DLD1 (cell line): ENCODE results near the gene TUBA3E.
"Not testable (repeated sequence)": the region's sequence is repeated elsewhere in the genome, so short reads cannot be mapped to it uniquely, and the experiment has no call there.

Experiments
- in situ Hi-C: cut with HindIII; loops from 2 replicates; pipeline ENCODE4 v1.10.0; 2017; ENCODE audit warnings: low sequenced_read_pairs

The TUBA3E gene

GRCh38 chr2:130165293-130166016 lies 32.8 kb downstream of the TUBA3E start:
- in situ Hi-C loops: no loop called here

- in situ Hi-C loops: no loop called here
Observed at GRCh38 chr2:130162968-130163367, 35.3 kb downstream of the TUBA3E start.

GRCh38 chr2:130162486-130162885 lies 35.8 kb downstream of the TUBA3E start:
- in situ Hi-C loops: not testable (repeated sequence)

GRCh38 chr2:130160838-130161705 lies 37.2 kb downstream of the TUBA3E start:
- in situ Hi-C loops: not testable (repeated sequence)

- in situ Hi-C loops: no loop called here
Observed at GRCh38 chr2:130160131-130160530, 38.1 kb downstream of the TUBA3E start.

GRCh38 chr2:130159376-130159775 lies 38.9 kb downstream of the TUBA3E start:
- in situ Hi-C loops: not testable (repeated sequence)

- in situ Hi-C loops: no loop called here
Observed at GRCh38 chr2:130158631-130159030, 39.6 kb downstream of the TUBA3E start.

- in situ Hi-C loops: not testable (repeated sequence)
Observed at GRCh38 chr2:130157825-130158514, 40.3 kb downstream of the TUBA3E start.

- in situ Hi-C loops: not testable (repeated sequence)
Observed at GRCh38 chr2:130157354-130157753, 40.9 kb downstream of the TUBA3E start.

- in situ Hi-C loops: no loop called here
Observed at GRCh38 chr2:130156624-130157004, 41.6 kb downstream of the TUBA3E start.

- in situ Hi-C loops: not testable (repeated sequence)
Observed at GRCh38 chr2:130155956-130156623, 42.1 kb downstream of the TUBA3E start.

GRCh38 chr2:130154773-130155765 lies 43.2 kb downstream of the TUBA3E start:
- in situ Hi-C loops: no loop called here

GRCh38 chr2:130154423-130154770 lies 43.8 kb downstream of the TUBA3E start:
- in situ Hi-C loops: not testable (repeated sequence)

- in situ Hi-C loops: not testable (repeated sequence)
Observed at GRCh38 chr2:130153721-130154422, 44.4 kb downstream of the TUBA3E start.

- in situ Hi-C loops: no loop called here
Observed at GRCh38 chr2:130152816-130153595, 45.2 kb downstream of the TUBA3E start.

- in situ Hi-C loops: not testable (repeated sequence)
Observed at GRCh38 chr2:130152136-130152815, 46.0 kb downstream of the TUBA3E start.

- in situ Hi-C loops: not testable (repeated sequence)
Observed at GRCh38 chr2:130151145-130151512, 47.1 kb downstream of the TUBA3E start.
